ENCODE data around the gene KIF1B. TPM values are rescaled to one million over a fixed set of nuclear protein-coding genes. Genes with fewer than 3 reads are reported as not detected.

KIF1B gene
- total and polyA plus RNA-seq, 8 donors, result 4.0 to 82.2 (median 26.3) TPM

DNA sequence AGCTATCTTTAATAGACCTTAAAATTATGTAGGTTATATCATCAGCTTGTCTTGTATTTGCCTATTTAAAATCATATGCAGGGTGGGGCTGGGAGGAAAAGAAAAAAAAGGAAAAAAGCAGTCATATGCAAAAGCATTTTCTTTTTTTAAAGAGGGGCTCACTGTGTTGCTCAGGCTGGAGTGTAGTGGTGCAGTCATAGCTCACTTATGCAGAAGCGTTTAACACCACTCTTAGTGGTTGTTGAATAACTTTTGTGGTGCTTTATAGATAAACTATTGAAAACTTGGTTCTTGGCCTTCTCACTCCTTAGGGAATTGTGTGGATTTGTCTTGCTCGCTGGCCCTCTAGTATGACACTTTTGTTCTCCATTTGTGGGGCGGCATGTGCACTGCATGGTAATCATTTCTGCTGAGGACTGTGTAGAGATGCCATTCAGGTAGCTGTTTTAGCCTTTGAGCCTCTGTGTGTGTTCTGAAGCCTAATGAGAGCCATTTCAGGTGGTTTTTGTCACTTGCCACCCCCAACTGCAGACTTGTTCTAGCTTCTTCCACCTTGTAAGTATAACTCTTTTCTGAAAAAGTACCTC, 77.8 kb downstream of the KIF1B start:
- WGBS, 5 donors, result 89 to 96% (median 93%) methylated on average over 3 of the region's 3 CpGs
- H3K27ac ChIP-seq, result peak overlapping the region in 1 of 5 donors; percentile 32
- no peaks in the 10 kb centered on the region for H3K9me3 ChIP-seq
- TF ChIP-seq, protein P1, sequence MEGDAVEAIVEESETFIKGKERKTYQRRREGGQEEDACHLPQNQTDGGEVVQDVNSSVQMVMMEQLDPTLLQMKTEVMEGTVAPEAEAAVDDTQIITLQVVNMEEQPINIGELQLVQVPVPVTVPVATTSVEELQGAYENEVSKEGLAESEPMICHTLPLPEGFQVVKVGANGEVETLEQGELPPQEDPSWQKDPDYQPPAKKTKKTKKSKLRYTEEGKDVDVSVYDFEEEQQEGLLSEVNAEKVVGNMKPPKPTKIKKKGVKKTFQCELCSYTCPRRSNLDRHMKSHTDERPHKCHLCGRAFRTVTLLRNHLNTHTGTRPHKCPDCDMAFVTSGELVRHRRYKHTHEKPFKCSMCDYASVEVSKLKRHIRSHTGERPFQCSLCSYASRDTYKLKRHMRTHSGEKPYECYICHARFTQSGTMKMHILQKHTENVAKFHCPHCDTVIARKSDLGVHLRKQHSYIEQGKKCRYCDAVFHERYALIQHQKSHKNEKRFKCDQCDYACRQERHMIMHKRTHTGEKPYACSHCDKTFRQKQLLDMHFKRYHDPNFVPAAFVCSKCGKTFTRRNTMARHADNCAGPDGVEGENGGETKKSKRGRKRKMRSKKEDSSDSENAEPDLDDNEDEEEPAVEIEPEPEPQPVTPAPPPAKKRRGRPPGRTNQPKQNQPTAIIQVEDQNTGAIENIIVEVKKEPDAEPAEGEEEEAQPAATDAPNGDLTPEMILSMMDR (IDR thresholded peaks at IDR 0.05), result no peak
- TF ChIP-seq EP300 (IDR thresholded peaks at IDR 0.05), result no peak
- no peak for TF ChIP-seq POLR2AphosphoS5 (IDR thresholded peaks at IDR 0.05)
- TF ChIP-seq POLR2A (IDR thresholded peaks at IDR 0.05), result no peak
- DNase-seq, result no peak
- intact Hi-C loops (cut with DNase I; ENCODE audit: low total_unique reads), result no loop called here
- H3K27me3 ChIP-seq, result no peaks in the 10 kb centered on the region
- H3K4me1 ChIP-seq, result peaks cover 0 to 33% (median 5%) of the 10 kb centered on the region in 4 donors
- peaks cover 7 to 82% (median 68%) of the 10 kb centered on the region in 4 donors for H3K36me3 ChIP-seq
- H3K4me3 ChIP-seq, result no peak overlapping the region

DNA sequence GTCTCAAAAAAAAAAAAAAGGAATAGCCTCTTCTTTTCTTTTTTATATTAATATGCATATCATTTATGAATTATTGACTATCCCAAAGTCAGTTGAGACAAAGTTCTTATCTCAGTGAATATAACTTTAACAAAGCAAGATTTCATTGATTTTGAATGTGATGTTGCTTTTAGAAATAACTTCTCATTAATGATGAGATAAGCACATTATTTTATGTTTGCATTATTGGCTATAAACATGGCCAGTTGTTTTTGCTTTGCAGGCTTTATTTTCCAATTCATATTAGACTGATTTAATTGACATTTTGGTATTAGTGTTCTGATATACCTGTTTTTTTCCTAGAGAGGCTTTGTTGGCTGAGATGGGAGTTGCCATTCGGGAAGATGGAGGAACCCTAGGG, 81.3 kb downstream of the KIF1B start:
- H3K4me1 ChIP-seq, result peaks cover 0 to 16% (median 5%) of the 10 kb centered on the region in 4 donors
- H3K9me3 ChIP-seq, result no peaks in the 10 kb centered on the region
- no peak overlapping the region for H3K4me3 ChIP-seq
- no peak for DNase-seq
- 84 to 91% (median 88%) methylated on average over 1 of the region's 1 CpG for whole genome bisulfite sequencing, 5 donors
- no peak overlapping the region for H3K27ac ChIP-seq
- H3K36me3 ChIP-seq, result peaks cover 18 to 86% (median 76%) of the 10 kb centered on the region in 4 donors
- TF ChIP-seq POLR2AphosphoS5 (IDR thresholded peaks at IDR 0.05) (no peak), POLR2A (IDR thresholded peaks at IDR 0.05) (no peak), EP300 (IDR thresholded peaks at IDR 0.05) (no peak)
- TF ChIP-seq, protein P1 (IDR thresholded peaks at IDR 0.05), result no peak
- H3K27me3 ChIP-seq, result no peaks in the 10 kb centered on the region
- intact Hi-C loops (cut with DNase I; ENCODE audit: low total_unique reads), result no loop called here

DNA sequence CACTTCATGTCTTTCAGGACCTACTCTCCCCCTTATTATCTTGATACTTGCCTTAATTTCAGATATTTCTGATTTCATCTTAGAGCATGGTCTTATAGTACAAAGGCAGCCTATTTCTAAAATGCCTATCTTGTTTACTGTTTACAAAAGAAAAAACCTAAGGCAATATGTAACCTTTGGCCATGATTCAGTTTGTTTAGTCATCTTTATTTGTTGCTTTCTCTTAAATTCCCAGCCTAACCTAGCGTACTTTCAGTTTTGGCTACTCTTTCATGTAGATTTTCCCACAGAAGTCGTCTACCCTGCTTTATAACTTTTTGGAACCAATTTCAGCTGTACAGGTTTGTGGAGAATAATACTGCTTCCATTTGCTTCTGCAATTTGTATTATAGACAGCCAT, 81.8 kb downstream of the KIF1B start:
- TF ChIP-seq, protein P1 (IDR thresholded peaks at IDR 0.05), result no peak
- TF ChIP-seq POLR2A (IDR thresholded peaks at IDR 0.05) (no peak), EP300 (IDR thresholded peaks at IDR 0.05) (no peak), POLR2AphosphoS5 (IDR thresholded peaks at IDR 0.05) (no peak)
- Histone ChIP-seq H3K9me3 (no peaks in the 10 kb centered on the region), H3K27me3 (no peaks in the 10 kb centered on the region), H3K4me3 (no peak overlapping the region), H3K4me1 (peaks cover 0 to 11% (median 2%) of the 10 kb centered on the region in 4 donors), H3K27ac (no peak overlapping the region), H3K36me3 (peaks cover 23 to 86% (median 78%) of the 10 kb centered on the region in 4 donors)
- intact Hi-C loops (cut with DNase I; ENCODE audit: low total_unique reads), result no loop called here
- WGBS, 5 donors, result 67 to 76% (median 72%) methylated on average over 2 of the region's 2 CpGs
- no peak for DNase-seq

DNA sequence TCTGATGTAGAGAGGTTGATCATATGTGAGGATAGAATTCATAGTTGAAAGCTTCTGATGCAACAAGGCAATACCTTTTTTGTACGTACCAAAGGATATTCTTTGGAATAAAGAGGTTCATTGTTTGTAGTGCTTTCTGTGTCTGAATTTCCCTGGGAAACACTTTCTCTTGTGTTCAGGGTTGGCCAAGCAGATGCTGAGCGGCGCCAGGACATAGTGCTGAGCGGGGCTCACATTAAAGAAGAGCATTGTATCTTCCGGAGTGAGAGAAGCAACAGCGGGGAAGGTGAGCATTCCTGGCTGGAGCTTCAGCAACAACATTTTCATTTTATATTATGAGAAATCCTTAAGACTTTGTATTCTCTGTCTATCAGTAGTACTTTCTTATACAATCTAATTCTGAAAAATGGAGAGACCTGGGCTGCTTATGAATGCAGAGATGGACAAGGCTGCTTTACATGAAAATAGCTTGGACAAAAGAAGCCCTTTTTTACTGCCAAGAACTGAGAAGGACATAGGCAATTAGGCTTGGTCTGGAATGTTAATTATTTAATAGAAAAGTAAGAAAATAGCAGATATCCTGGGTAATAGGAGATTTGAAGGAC, 85.2 kb downstream of the KIF1B start:
- TF ChIP-seq EP300 (IDR thresholded peaks at IDR 0.05) (no peak), POLR2A (IDR thresholded peaks at IDR 0.05) (no peak), POLR2AphosphoS5 (IDR thresholded peaks at IDR 0.05) (no peak)
- TF ChIP-seq, protein P1 (IDR thresholded peaks at IDR 0.05), result no peak
- WGBS, 5 donors, result 93 to 98% (median 97%) methylated on average over 6 of the region's 6 CpGs
- no peak overlapping the region for H3K4me3 ChIP-seq
- no peak for DNase-seq
- no peak overlapping the region for H3K27ac ChIP-seq
- H3K4me1 ChIP-seq, result peaks cover 0 to 14% (median 5%) of the 10 kb centered on the region in 4 donors
- H3K9me3 ChIP-seq, result no peaks in the 10 kb centered on the region
- intact Hi-C loops (cut with DNase I; ENCODE audit: low total_unique reads), result no loop called here
- H3K27me3 ChIP-seq, result no peaks in the 10 kb centered on the region
- H3K36me3 ChIP-seq, result peaks cover 21 to 80% (median 78%) of the 10 kb centered on the region in 4 donors
